Fibroblast of lung (primary cell): ENCODE data around the gene ESX1. TPM values are rescaled to one million over a fixed set of nuclear protein-coding genes. Genes with fewer than 3 reads are reported as not detected.

ENCODE experiments used
- DNase-seq, 2 donors: peaks; one replicate each; pipeline versions ENCODE4 v3.0.0 to v3.0.0-alpha.2; 2010; ENCODE audit warnings: low read depth in 2 of 2
- H2AFZ ChIP-seq: 2 replicates; pipeline ENCODE4 v1.5.1; 2012; ENCODE audit warnings: low read length, control low read depth, inconsistent platforms
- H3K27ac ChIP-seq: 2 replicates; pipeline ENCODE4 v1.5.1; 2011; ENCODE audit warnings: low read length, control low read depth; ENCODE audit not compliant: insufficient read depth
- H3K27me3 ChIP-seq: 2 replicates; pipeline ENCODE4 v1.5.1; 2011; ENCODE audit warnings: mild to moderate bottlenecking, low read length; ENCODE audit not compliant: control insufficient read depth, insufficient read depth
- H3K36me3 ChIP-seq: 2 replicates; pipeline ENCODE4 v1.5.1; 2011; ENCODE audit warnings: low read length; ENCODE audit not compliant: control insufficient read depth, insufficient read depth
- H3K4me1 ChIP-seq: 2 replicates; pipeline ENCODE4 v1.5.1; 2011; ENCODE audit warnings: low read length; ENCODE audit not compliant: control insufficient read depth, insufficient read depth; ENCODE audit errors: extremely low read depth
- H3K4me2 ChIP-seq: 2 replicates; pipeline ENCODE4 v1.5.1; 2011; ENCODE audit warnings: low read length, control low read depth; ENCODE audit not compliant: insufficient read depth; ENCODE audit errors: extremely low read depth
- H3K4me3 ChIP-seq, 4 experiments: fragments of 200-600 bp in 1 of 4; sonication (generic) in 1 of 4; replicated peaks in 1 of 4; 2 replicates each; pipeline ENCODE4 v1.5.1; 2011 to 2016; ENCODE audit warnings: low read length in 4 of 4, low read depth in 3 of 4, mild to moderate bottlenecking in 3 of 4, control low read depth in 2 of 4, inconsistent platforms in 1 of 4, mixed read lengths in 1 of 4; ENCODE audit not compliant: insufficient read depth in 1 of 4; ENCODE audit errors: control extremely low read depth in 1 of 4
- H3K79me2 ChIP-seq: 2 replicates; pipeline ENCODE4 v1.5.1; 2012; ENCODE audit warnings: mild to moderate bottlenecking, low read length, inconsistent platforms; ENCODE audit not compliant: control insufficient read depth, insufficient read depth
- H3K9ac ChIP-seq: 2 replicates; pipeline ENCODE4 v1.5.1; 2011; ENCODE audit warnings: mild to moderate bottlenecking, low read length, control low read depth; ENCODE audit not compliant: insufficient read depth
- H3K9me3 ChIP-seq: 2 replicates; pipeline ENCODE4 v1.5.1; 2012; ENCODE audit warnings: low read depth, low read length; ENCODE audit not compliant: control insufficient read depth, insufficient read depth
- H4K20me1 ChIP-seq: 2 replicates; pipeline ENCODE4 v1.5.1; 2011; ENCODE audit warnings: low read length; ENCODE audit not compliant: control insufficient read depth, insufficient read depth; ENCODE audit errors: extremely low read depth
- CTCF ChIP-seq, 2 donors: IDR thresholded peaks in 1 of 2; conservative IDR thresholded peaks in 1 of 2; 1 replicate in 1 of 2; 2 replicates in 1 of 2; pipeline ENCODE4 v1.5.1; 2011 to 2012; ENCODE audit warnings: low read length in 2 of 2, control low read depth in 1 of 2, inconsistent platforms in 1 of 2, low read depth in 1 of 2, mild to moderate bottlenecking in 1 of 2
- EZH2 ChIP-seq: IDR thresholded peaks from 2 replicates; pipeline ENCODE4 v1.5.1; 2012; ENCODE audit warnings: low read length, control low read depth, mild to moderate bottlenecking; ENCODE audit errors: missing control alignments
- polyA plus RNA-seq, 2 donors: library from polyadenylated mRNA; depleted of rRNA in 1 of 2; stranded (reverse) in 1 of 2; unstranded in 1 of 2; fragments of >200 nt; gene quantifications; 2 replicates each; pipeline ENCODE4 v1.2.1, GENCODE V29; 2011 to 2012; ENCODE audit warnings: missing spikeins in 1 of 2
- total RNA-seq: library from RNA; depleted of rRNA; stranded (reverse); fragments of >200 nt; gene quantifications from 2 replicates; pipeline ENCODE4 v1.2.1, GENCODE V29; 2014

ESX1 gene
- total and polyA plus RNA-seq, 2 donors (not counting 1 experiment from before 2014, with no cell fraction given): not detected

- TF ChIP-seq CTCF (conservative IDR thresholded peaks at IDR 0.05 in 1 of 2, IDR thresholded peaks at IDR 0.05 in 1 of 2; ENCODE audit: low read depth in 1 of 2, low read length in 2 of 2): no peak
- TF ChIP-seq EZH2: no peak
- H3K4me2 ChIP-seq: no peak overlapping the region
Measured at GRCh38 chrX:104282166-104282725, 27.5 kb upstream of the ESX1 start.

GRCh38 chrX:104281564-104281963 is 26.8 kb upstream of the ESX1 start:
- Histone ChIP-seq H3K4me3 (no peak overlapping the region), H3K9me3 (no peaks in the 10 kb centered on the region), H3K4me1 (no peaks in the 10 kb centered on the region), H3K9ac (no peak overlapping the region), H3K27ac (no peak overlapping the region), H2AFZ (no peak overlapping the region), H3K79me2 (no peaks in the 10 kb centered on the region), H3K27me3 (no peaks in the 10 kb centered on the region), H3K4me2 (no peak overlapping the region), H3K36me3 (no peaks in the 10 kb centered on the region), H4K20me1 (no peaks in the 10 kb centered on the region)
- no peak for DNase-seq
- no peak for TF ChIP-seq EZH2
- TF ChIP-seq CTCF (conservative IDR thresholded peaks at IDR 0.05 in 1 of 2, IDR thresholded peaks at IDR 0.05 in 1 of 2; ENCODE audit: low read depth in 1 of 2, low read length in 2 of 2): no peak

More at GRCh38 chrX:104282166-104282725, 27.5 kb upstream of the ESX1 start:
- Histone ChIP-seq H4K20me1 (no peaks in the 10 kb centered on the region), H3K27ac (no peak overlapping the region), H3K4me3 (no peak overlapping the region), H3K4me1 (no peaks in the 10 kb centered on the region), H3K9me3 (no peaks in the 10 kb centered on the region), H3K9ac (no peak overlapping the region), H3K79me2 (no peaks in the 10 kb centered on the region), H2AFZ (no peak overlapping the region), H3K27me3 (no peaks in the 10 kb centered on the region), H3K36me3 (no peaks in the 10 kb centered on the region)
- no peak for DNase-seq

- H3K9ac ChIP-seq: no peak overlapping the region
- DNase-seq: no peak
- H3K36me3 ChIP-seq: no peaks in the 10 kb centered on the region
- no peaks in the 10 kb centered on the region for H3K27me3 ChIP-seq
- no peak overlapping the region for H3K27ac ChIP-seq
- H4K20me1 ChIP-seq: no peaks in the 10 kb centered on the region
- TF ChIP-seq EZH2 (no peak), CTCF (conservative IDR thresholded peaks at IDR 0.05 in 1 of 2, IDR thresholded peaks at IDR 0.05 in 1 of 2; ENCODE audit: low read depth in 1 of 2, low read length in 2 of 2) (no peak)
- no peak overlapping the region for H2AFZ ChIP-seq
- no peaks in the 10 kb centered on the region for H3K4me1 ChIP-seq
- H3K4me2 ChIP-seq: no peak overlapping the region
- H3K79me2 ChIP-seq: no peaks in the 10 kb centered on the region
- H3K9me3 ChIP-seq: no peaks in the 10 kb centered on the region
- no peak overlapping the region for H3K4me3 ChIP-seq
Measured at GRCh38 chrX:104280609-104281008, 25.9 kb upstream of the ESX1 start.
